HuH-7 (cell line): ENCODE data around the gene ASPHD2.
"Not testable (repeated sequence)": the region's sequence is repeated elsewhere in the genome, so short reads cannot be mapped to it uniquely, and the experiment has no call there.

Experiments
- DNase-seq: peaks from one replicate; pipeline ENCODE4 v3.0.0; 2011; ENCODE audit warnings: low spot score

The ASPHD2 gene

GRCh38 chr22:26428515-26429457 lies at the start of gene ASPHD2:
ASPHD2 (plus strand) TSS chr22:26429260; CDS start chr22:26433616, 4,356 bp downstream.
- peak; percentile 67 for DNase-seq

- no peak for DNase-seq
Observed at GRCh38 chr22:26380072-26380830, 48.8 kb upstream of the ASPHD2 start.

- DNase-seq: no peak
Observed at GRCh38 chr22:26382782-26383181, 46.3 kb upstream of the ASPHD2 start.

GRCh38 chr22:26383968-26384556 lies 45.0 kb upstream of the ASPHD2 start:
- DNase-seq: no peak

GRCh38 chr22:26385164-26385563 lies 43.9 kb upstream of the ASPHD2 start:
- no peak for DNase-seq

- DNase-seq: no peak
Observed at GRCh38 chr22:26389125-26389524, 39.9 kb upstream of the ASPHD2 start.

- DNase-seq: no peak
Observed at GRCh38 chr22:26391091-26391490, 38.0 kb upstream of the ASPHD2 start.

GRCh38 chr22:26391623-26392022 lies 37.4 kb upstream of the ASPHD2 start:
- no peak for DNase-seq

GRCh38 chr22:26393929-26394328 lies 35.1 kb upstream of the ASPHD2 start:
- DNase-seq: peak; percentile 16

GRCh38 chr22:26394777-26395176 lies 34.3 kb upstream of the ASPHD2 start:
- no peak for DNase-seq

- no peak for DNase-seq
Observed at GRCh38 chr22:26395926-26396325, 33.1 kb upstream of the ASPHD2 start.

- no peak for DNase-seq
Observed at GRCh38 chr22:26398741-26399153, 30.3 kb upstream of the ASPHD2 start.

- DNase-seq: no peak
Observed at GRCh38 chr22:26399289-26399688, 29.8 kb upstream of the ASPHD2 start.

GRCh38 chr22:26401726-26402125 lies 27.3 kb upstream of the ASPHD2 start:
- DNase-seq: no peak

GRCh38 chr22:26404851-26405421 lies 24.1 kb upstream of the ASPHD2 start:
- DNase-seq: no peak

- DNase-seq: no peak
Observed at GRCh38 chr22:26406118-26406517, 22.9 kb upstream of the ASPHD2 start.

- not testable (repeated sequence) for DNase-seq
Observed at GRCh38 chr22:26408562-26409220, 20.4 kb upstream of the ASPHD2 start.

- DNase-seq: no peak
Observed at GRCh38 chr22:26409719-26410335, 19.2 kb upstream of the ASPHD2 start.

GRCh38 chr22:26410386-26410785 lies 18.7 kb upstream of the ASPHD2 start:
- DNase-seq: no peak

GRCh38 chr22:26414347-26414746 lies 14.7 kb upstream of the ASPHD2 start:
- DNase-seq: no peak

GRCh38 chr22:26416256-26416655 lies 12.8 kb upstream of the ASPHD2 start:
- DNase-seq: no peak
